SU-DHL-6 (cell line): ENCODE measurements around the gene ADIRF.
"Not testable (repeated sequence)": the region's sequence is repeated elsewhere in the genome, so short reads cannot be mapped to it uniquely, and the experiment has no call there.

Experiments
- EZH2phosphoT487 ChIP-seq: fragments of 200-600 bp; sonication (generic), shearing (Covaris generic); conservative IDR thresholded peaks from 2 replicates; pipeline ENCODE4 v1.6.1; 2018; ENCODE audit warnings: mild to moderate bottlenecking, antibody characterized with exemption, low read length, moderate library complexity, mixed read lengths
- TF ChIP-seq, protein P1 (sequence below): fragments of 200-600 bp; sonication (generic); IDR thresholded peaks from one replicate; pipeline ENCODE4 v1.5.1; 2017; ENCODE audit warnings: antibody characterized with exemption, mild to moderate bottlenecking, low read length, moderate library complexity; ENCODE audit not compliant: insufficient read depth, poor library complexity, severe bottlenecking

DNA sequence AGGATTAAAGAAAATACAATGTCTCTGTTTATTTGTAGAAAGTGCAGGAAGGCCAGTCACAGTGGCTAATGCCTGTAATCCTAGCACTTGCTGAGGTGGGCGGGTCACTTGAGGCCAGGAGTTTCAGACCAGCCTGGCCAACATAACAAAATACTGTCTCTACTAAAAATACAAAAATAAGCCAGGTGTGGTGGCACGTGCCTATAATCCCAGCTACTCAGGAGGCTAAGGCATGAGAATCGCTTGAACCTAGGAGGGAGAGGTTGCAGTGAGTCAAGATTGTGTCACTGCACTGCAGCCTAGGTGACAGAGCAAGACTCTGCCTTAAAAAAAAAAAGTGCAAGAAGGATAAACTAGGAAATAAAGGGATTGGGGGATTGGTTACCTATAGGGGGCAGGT is 10.2 kb downstream of the ADIRF start:
- TF ChIP-seq, protein P1, sequence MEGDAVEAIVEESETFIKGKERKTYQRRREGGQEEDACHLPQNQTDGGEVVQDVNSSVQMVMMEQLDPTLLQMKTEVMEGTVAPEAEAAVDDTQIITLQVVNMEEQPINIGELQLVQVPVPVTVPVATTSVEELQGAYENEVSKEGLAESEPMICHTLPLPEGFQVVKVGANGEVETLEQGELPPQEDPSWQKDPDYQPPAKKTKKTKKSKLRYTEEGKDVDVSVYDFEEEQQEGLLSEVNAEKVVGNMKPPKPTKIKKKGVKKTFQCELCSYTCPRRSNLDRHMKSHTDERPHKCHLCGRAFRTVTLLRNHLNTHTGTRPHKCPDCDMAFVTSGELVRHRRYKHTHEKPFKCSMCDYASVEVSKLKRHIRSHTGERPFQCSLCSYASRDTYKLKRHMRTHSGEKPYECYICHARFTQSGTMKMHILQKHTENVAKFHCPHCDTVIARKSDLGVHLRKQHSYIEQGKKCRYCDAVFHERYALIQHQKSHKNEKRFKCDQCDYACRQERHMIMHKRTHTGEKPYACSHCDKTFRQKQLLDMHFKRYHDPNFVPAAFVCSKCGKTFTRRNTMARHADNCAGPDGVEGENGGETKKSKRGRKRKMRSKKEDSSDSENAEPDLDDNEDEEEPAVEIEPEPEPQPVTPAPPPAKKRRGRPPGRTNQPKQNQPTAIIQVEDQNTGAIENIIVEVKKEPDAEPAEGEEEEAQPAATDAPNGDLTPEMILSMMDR, result not testable (repeated sequence)
- not testable (repeated sequence) for TF ChIP-seq EZH2phosphoT487
